ACC112 (cell line): ENCODE measurements around the gene SMARCC1.

Experiments
- H2AFZ ChIP-seq: fragments of 200-600 bp; sonication (generic); one replicate; pipeline ENCODE4 v1.6.0; 2017; ENCODE audit warnings: antibody characterized with exemption, low read length; ENCODE audit not compliant: unreplicated experiment
- H3K27ac ChIP-seq: fragments of 200-600 bp; sonication (generic); 2 replicates; pipeline ENCODE4 v1.5.1; 2014; ENCODE audit warnings: low read depth, mild to moderate bottlenecking, antibody characterized with exemption, low read length, moderate library complexity
- H3K27me3 ChIP-seq: fragments of 200-600 bp; sonication (generic); 2 replicates; pipeline ENCODE4 v1.6.1; 2014; ENCODE audit warnings: mild to moderate bottlenecking, antibody characterized with exemption, low read length, moderate library complexity, mixed read lengths; ENCODE audit not compliant: insufficient read depth
- H3K36me3 ChIP-seq: fragments of 200-600 bp; sonication (generic); 2 replicates; pipeline ENCODE4 v1.6.1; 2016; ENCODE audit warnings: mild to moderate bottlenecking, antibody characterized with exemption, low read length, moderate library complexity, mixed read lengths; ENCODE audit not compliant: insufficient read depth
- H3K4me1 ChIP-seq: fragments of 200-600 bp; sonication (generic); one replicate; pipeline ENCODE4 v1.6.1; 2016; ENCODE audit warnings: low read length, mixed read lengths; ENCODE audit not compliant: insufficient read depth, unreplicated experiment, control insufficient read depth
- H3K4me3 ChIP-seq: fragments of 200-600 bp; sonication (generic); 2 replicates; pipeline ENCODE4 v1.5.1; 2014; ENCODE audit warnings: mild to moderate bottlenecking, low read depth, low read length
- H3K79me2 ChIP-seq: fragments of 200-600 bp; sonication (generic); one replicate; pipeline ENCODE4 v1.6.0; 2016; ENCODE audit warnings: low read length; ENCODE audit not compliant: control insufficient read depth, unreplicated experiment, insufficient read depth

Gene SMARCC1

DNA sequence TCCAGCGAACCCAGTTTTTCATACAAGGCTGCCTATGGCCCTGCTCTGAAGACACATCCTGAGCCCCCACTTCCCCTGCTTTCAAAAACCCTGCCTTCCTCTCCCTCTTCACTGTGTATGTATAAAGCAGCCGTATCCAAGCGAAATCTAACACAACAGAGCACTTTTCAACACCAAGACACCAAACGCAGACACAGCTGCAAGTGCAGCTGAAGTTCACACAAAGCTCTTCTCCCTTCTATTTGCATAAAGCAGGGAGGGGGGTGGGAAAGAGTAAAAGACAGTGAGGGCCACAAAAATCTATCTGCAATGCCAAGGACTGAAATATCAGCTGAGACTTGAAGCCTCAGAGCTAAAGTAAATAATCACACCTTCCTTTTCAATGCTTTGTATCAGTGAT, 168.0 kb downstream of the SMARCC1 start:
- Histone ChIP-seq H3K27me3 (no peaks in the 10 kb centered on the region), H3K36me3 (peaks cover 24% of the 10 kb centered on the region), H3K27ac (no peak overlapping the region), H3K4me3 (no peak overlapping the region), H3K4me1 (peaks cover 25% of the 10 kb centered on the region), H3K79me2 (no peaks in the 10 kb centered on the region), H2AFZ (no peak overlapping the region)

DNA sequence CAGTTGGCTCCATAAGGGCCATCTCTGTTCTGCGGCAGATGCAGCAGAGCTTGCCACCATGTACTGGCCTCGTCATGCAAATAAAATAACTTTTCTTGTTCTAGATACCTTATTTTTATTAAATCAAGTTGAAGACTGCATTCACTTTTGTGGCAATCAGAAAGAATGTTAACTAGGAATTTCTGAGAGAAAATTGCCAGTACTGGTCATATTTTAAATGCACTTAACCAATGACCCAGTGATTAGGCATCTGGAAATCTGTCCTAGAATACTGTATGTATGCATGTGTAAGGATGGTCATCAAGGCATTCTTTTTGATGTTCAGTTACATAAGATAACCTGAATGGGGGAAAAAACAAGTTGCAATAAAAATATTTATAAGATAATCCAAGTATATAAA, 168.8 kb downstream of the SMARCC1 start:
- Histone ChIP-seq H3K36me3 (peaks cover 28% of the 10 kb centered on the region), H2AFZ (no peak overlapping the region), H3K4me1 (peaks cover 22% of the 10 kb centered on the region), H3K4me3 (no peak overlapping the region), H3K79me2 (no peaks in the 10 kb centered on the region), H3K27ac (no peak overlapping the region), H3K27me3 (no peaks in the 10 kb centered on the region)

DNA sequence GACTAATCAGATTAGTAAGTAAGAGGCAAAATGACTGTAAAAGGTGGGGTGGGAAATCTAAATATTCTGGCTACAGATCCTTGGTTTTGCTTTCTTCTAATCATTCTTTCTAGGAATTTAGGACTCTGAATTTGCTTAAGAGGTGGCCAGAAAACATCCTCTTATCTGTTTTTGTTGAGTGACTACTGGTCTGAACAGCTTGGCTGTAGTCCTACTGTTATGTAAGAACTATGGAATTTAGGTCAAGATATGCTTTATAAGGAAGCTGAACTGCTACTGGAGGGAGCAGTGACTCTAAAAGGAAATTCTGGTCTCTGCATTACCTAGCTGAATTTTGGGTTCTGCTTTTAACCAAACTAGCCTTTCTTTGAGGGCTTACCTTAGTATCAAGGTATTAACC, 169.5 kb downstream of the SMARCC1 start:
- H3K27ac ChIP-seq: no peak overlapping the region

DNA sequence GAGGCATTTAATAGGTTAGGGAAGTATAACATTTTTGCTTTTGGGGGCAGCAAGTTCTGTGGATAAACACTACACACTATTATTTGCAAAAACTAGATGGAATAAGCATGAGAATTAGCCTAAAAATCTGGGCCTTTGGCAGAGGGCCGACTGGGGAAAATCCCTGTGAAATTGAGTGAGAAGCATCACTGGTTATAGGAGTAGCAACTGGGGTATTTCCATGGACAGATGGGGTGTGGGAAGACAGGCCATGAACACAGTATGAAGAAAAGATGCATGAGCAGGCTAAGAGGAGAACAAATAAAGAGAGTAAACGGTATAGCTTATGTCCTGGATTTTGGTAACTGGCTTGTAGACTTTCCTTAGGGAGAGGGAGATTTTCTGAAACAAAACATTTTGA, 170.1 kb downstream of the SMARCC1 start:
- H3K36me3 ChIP-seq: peaks cover 18% of the 10 kb centered on the region
- H3K79me2 ChIP-seq: no peaks in the 10 kb centered on the region
- H3K27ac ChIP-seq: no peak overlapping the region
- H3K4me3 ChIP-seq: no peak overlapping the region
- H2AFZ ChIP-seq: no peak overlapping the region
- H3K4me1 ChIP-seq: peaks cover 15% of the 10 kb centered on the region
- H3K27me3 ChIP-seq: no peaks in the 10 kb centered on the region

More for the DNA sequence above, 169.5 kb downstream of the SMARCC1 start:
- H3K4me1 ChIP-seq: peaks cover 15% of the 10 kb centered on the region
- peaks cover 22% of the 10 kb centered on the region for H3K36me3 ChIP-seq
- H3K4me3 ChIP-seq: no peak overlapping the region
- H3K79me2 ChIP-seq: no peaks in the 10 kb centered on the region
- no peaks in the 10 kb centered on the region for H3K27me3 ChIP-seq
- no peak overlapping the region for H2AFZ ChIP-seq

DNA sequence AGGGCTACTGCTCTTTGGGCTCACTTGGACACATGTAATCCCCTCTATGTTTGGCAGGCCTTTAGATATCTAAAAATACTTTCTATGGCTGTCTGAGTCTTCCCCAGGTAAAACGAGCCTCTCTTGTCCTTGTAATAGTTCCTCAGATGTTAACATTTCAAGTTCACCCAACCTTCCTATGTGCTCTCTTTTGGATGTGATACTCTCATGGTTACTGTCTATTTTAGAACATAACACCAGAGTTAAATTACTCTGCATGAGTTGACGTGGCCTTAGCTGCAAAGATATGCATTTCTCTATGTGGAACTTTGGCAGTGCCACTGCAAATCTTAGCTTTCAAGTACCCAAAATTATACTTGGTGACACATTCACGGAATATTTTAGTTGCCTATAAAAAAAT, 171.1 kb downstream of the SMARCC1 start:
- Histone ChIP-seq H3K79me2 (no peaks in the 10 kb centered on the region), H3K4me1 (peaks cover 19% of the 10 kb centered on the region), H3K27ac (no peak overlapping the region), H3K27me3 (no peaks in the 10 kb centered on the region), H3K4me3 (no peak overlapping the region), H2AFZ (no peak overlapping the region), H3K36me3 (peaks cover 15% of the 10 kb centered on the region)

DNA sequence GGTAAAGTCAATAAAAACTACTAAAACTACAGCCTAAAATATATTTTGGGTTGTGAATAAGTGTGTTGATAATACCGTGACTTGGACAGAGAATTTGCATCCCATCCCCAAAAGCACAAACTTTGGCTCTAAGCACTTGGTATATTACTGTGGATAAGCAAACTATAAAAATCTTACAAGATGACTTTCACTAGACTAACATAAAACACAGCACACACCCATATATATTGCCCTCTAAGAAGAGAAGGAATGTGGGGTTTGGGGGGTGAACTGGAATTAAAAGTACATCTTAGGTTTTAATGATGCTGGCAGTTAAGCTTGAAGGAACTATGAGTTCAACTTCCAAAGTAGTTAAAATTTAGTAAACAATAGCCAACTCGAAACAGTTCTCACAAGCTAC, 174.4 kb downstream of the SMARCC1 start:
- Histone ChIP-seq H3K79me2 (no peaks in the 10 kb centered on the region), H3K36me3 (peaks cover 15% of the 10 kb centered on the region), H3K4me3 (no peak overlapping the region), H3K27ac (no peak overlapping the region), H2AFZ (no peak overlapping the region), H3K27me3 (no peaks in the 10 kb centered on the region), H3K4me1 (peaks cover 13% of the 10 kb centered on the region)

DNA sequence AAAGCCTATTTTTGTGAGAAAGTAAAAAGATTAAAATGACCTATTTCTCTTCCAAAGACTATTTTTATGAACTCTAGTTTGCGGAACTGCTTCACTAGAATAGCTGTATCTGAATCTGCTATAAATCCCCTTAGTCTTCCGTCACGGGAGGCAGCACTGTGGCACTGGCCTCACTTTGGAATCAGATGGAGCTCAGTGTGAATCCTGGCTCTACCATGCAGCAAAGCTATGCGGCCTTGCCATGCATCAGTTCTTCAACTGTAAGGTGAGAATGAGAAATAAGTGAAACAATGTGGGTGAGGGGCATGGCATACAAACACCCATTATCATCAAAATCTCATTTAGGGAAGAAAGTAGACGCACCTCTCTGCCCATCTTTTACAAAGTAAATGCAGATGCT, 175.5 kb downstream of the SMARCC1 start:
- H3K36me3 ChIP-seq: peaks cover 17% of the 10 kb centered on the region
- H3K27ac ChIP-seq: no peak overlapping the region
- H3K4me3 ChIP-seq: no peak overlapping the region
- peaks cover 4% of the 10 kb centered on the region for H3K4me1 ChIP-seq
- no peaks in the 10 kb centered on the region for H3K27me3 ChIP-seq
- no peaks in the 10 kb centered on the region for H3K79me2 ChIP-seq
- no peak overlapping the region for H2AFZ ChIP-seq

DNA sequence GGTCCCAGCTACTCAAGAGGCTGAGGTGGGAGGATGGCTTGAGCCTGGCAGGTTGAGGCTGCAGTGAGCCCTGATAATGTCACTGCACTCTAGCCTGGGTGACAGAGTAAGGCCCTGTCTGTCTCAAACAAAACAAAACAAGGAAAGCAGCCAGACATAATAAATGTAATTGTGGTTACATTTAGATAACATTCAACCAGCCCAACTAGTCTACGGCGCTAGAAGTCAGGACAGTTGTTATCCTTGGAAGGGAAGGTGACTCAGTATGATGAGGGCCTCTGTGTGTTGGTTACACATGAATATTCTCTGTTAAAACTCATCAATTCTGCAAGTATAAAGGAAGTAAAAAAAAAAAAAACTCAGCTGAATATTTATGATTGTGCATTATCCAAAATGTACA, 176.0 kb downstream of the SMARCC1 start:
- Histone ChIP-seq H3K4me3 (no peak overlapping the region), H3K36me3 (peaks cover 19% of the 10 kb centered on the region), H3K27me3 (no peaks in the 10 kb centered on the region), H3K4me1 (peaks cover 4% of the 10 kb centered on the region), H3K27ac (no peak overlapping the region), H3K79me2 (no peaks in the 10 kb centered on the region), H2AFZ (no peak overlapping the region)

DNA sequence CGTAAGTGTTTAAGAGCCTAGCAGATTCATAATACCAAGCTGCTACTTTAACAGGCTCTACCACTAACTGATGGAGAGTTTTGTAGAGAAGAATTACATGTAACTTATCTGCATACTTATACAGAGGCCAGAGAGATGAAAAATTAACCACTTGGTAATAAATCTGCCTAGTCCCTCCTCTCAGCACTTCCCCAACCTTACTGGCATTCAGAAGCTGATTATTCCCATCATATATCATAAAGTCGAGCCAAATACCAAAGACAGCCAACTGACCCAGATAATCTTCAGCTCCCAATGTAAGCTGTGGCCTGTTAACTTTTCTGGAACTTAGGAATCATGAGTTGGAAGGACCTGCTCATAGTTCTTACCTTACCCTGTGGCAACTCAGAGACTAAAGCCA, 177.5 kb downstream of the SMARCC1 start:
- Histone ChIP-seq H2AFZ (no peak overlapping the region), H3K79me2 (no peaks in the 10 kb centered on the region), H3K27me3 (no peaks in the 10 kb centered on the region), H3K4me1 (peaks cover 4% of the 10 kb centered on the region), H3K36me3 (peaks cover 7% of the 10 kb centered on the region), H3K4me3 (no peak overlapping the region), H3K27ac (no peak overlapping the region)

DNA sequence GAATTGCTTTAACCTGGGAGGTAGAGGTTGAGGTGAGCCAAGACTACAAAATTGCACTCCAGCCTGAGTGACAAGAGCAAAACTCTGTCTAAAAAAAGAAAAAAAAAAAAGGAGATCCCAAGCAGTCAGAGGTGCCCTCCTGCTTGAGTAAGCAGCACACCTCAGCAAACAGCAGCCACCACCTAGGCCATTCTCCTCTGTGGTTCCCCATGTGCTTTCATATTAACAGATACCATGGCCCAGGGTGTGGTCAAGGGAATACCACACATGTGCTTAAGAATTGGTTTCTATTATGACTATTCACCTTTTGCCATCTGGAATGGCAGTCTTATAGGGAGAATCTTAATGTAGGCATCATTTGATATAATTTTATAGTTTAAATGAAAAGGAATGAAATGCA, 178.4 kb downstream of the SMARCC1 start:
- no peaks in the 10 kb centered on the region for H3K27me3 ChIP-seq
- H2AFZ ChIP-seq: no peak overlapping the region
- peaks cover 5% of the 10 kb centered on the region for H3K36me3 ChIP-seq
- H3K4me3 ChIP-seq: no peak overlapping the region
- H3K4me1 ChIP-seq: peaks cover 4% of the 10 kb centered on the region
- H3K79me2 ChIP-seq: no peaks in the 10 kb centered on the region
- H3K27ac ChIP-seq: no peak overlapping the region

DNA sequence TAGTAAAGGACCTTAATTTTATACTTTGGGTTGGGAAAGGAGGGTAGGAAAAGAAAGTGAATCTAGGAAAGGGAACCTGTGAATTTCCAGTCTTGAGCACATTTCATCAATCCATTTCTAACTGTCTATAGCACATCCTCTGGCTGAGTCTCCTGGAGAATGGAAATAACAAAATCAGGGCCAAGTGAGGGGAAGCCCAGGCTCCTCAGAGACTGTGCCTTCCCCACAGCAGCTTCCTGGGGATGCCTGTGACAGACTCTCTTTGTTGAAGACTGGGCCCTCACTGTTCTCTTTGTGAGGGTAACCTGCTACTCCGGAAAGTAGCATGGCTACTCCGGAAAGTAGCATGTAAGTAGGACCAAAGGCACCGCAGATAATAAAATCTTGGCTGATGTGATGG, 180.4 kb downstream of the SMARCC1 start:
- no peak overlapping the region for H2AFZ ChIP-seq
- no peaks in the 10 kb centered on the region for H3K27me3 ChIP-seq
- no peaks in the 10 kb centered on the region for H3K79me2 ChIP-seq
- peaks cover 3% of the 10 kb centered on the region; the same call in 1 of the 2 replicates for H3K36me3 ChIP-seq
- no peak overlapping the region for H3K27ac ChIP-seq
- H3K4me1 ChIP-seq: peaks cover 4% of the 10 kb centered on the region
- H3K4me3 ChIP-seq: no peak overlapping the region
